Measurements from ENCODE around the gene CEP164. TPM values are rescaled to one million over a fixed set of nuclear protein-coding genes. Genes with fewer than 3 reads are reported as not detected.

The CEP164 gene
- total and polyA plus RNA-seq, 2 of the 4 experiments (the other 2 are of a cell fraction): 23.3 to 26.9 TPM

DNA sequence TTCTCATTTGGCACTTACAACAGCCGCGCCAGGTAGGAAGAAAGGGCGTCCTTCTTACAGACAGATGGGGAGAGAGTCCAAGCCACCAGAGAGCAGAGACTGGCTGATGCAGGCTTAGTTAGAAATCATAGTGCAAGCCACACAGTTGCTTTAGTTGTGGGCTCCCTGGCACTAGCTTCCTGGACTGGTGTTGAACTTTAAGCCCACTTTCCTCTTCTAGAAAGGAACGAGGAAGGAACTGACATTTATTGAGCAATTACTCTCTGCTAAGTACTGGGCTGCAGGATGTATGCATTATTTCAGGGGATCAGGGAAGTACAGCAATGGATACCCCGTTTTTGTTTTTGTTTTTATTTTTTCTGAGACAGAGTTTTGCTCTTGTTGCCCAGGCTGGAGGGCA, 14.6 kb upstream of the CEP164 start:
- no peak overlapping the region for H3K27ac ChIP-seq (ENCODE audit: insufficient read depth, low read length)
- H2AK9ac ChIP-seq (replicated peaks; ENCODE audit: low read depth, low read length, poor library complexity): no peak overlapping the region
- no peak overlapping the region for H3K9ac ChIP-seq (ENCODE audit: low read depth, low read length)
- H3K79me1 ChIP-seq (ENCODE audit: low read depth in 1 of 2, low read length in 2 of 2): peaks cover 29 to 57% of the 10 kb centered on the region in 2 experiments
- no peak overlapping the region for H2AFZ ChIP-seq (replicated peaks; ENCODE audit: low read length, poor library complexity)
- H3K4me1 ChIP-seq (ENCODE audit: control insufficient read depth, insufficient read depth, low read length): peaks cover 9% of the 10 kb centered on the region
- dilution Hi-C loops (cut with HindIII; ENCODE audit: low sequenced_read_pairs, unreplicated experiment) (no loop called here), intact Hi-C loops (cut with micrococcal nuclease) (no loop called here), in situ Hi-C loops (cut with MboI; ENCODE audit: low sequenced_read_pairs) (no loop called here)
- H2BK120ac ChIP-seq (ENCODE audit: low read depth, low read length): no peak overlapping the region
- no peak overlapping the region for H3K14ac ChIP-seq (replicated peaks; ENCODE audit: low read depth, low read length)
- H3K4me3 ChIP-seq (ENCODE audit: insufficient read depth, low read depth, low read length): no peak overlapping the region
- no peaks in the 10 kb centered on the region; the same call in 1 of the 2 replicates for H3K36me3 ChIP-seq (ENCODE audit: control insufficient read depth, insufficient read depth, low read length)
- H4K91ac ChIP-seq (ENCODE audit: insufficient read depth, low read depth, low read length): no peak overlapping the region
- BruUV-seq (replicated peaks): no TSS peak
- no peak overlapping the region for H2BK5ac ChIP-seq (ENCODE audit: low read depth, low read length, poor library complexity, severe bottlenecking)
- H2BK20ac ChIP-seq (ENCODE audit: low read depth, low read length): no peak overlapping the region
- H2AK5ac ChIP-seq (ENCODE audit: low read depth, low read length): no peak overlapping the region
- TF ChIP-seq MXI1 (IDR thresholded peaks at IDR 0.05; ENCODE audit: borderline replicate concordance, low read depth, low read length): no peak
- TF ChIP-seq CHD1 (IDR thresholded peaks at IDR 0.05; ENCODE audit: low read depth, low read length): no peak
- no peak for TF ChIP-seq POLR2A (IDR thresholded peaks at IDR 0.05; ENCODE audit: low read depth, low read length)
- TF ChIP-seq CEBPB (IDR thresholded peaks at IDR 0.05; ENCODE audit: low read depth, low read length): no peak
- TF ChIP-seq NFE2L2 (IDR thresholded peaks at IDR 0.05; ENCODE audit: low read depth, low read length): no peak
- no peak for TF ChIP-seq RFX5 (IDR thresholded peaks at IDR 0.05; ENCODE audit: low read depth, low read length)
- no peak for TF ChIP-seq MAFK (IDR thresholded peaks at IDR 0.05; ENCODE audit: low read depth, low read length)
- TF ChIP-seq, protein P1, sequence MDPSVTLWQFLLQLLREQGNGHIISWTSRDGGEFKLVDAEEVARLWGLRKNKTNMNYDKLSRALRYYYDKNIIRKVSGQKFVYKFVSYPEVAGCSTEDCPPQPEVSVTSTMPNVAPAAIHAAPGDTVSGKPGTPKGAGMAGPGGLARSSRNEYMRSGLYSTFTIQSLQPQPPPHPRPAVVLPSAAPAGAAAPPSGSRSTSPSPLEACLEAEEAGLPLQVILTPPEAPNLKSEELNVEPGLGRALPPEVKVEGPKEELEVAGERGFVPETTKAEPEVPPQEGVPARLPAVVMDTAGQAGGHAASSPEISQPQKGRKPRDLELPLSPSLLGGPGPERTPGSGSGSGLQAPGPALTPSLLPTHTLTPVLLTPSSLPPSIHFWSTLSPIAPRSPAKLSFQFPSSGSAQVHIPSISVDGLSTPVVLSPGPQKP (IDR thresholded peaks at IDR 0.05; ENCODE audit: borderline replicate concordance, low read depth, low read length): no peak
- no peak for TF ChIP-seq MAZ (IDR thresholded peaks at IDR 0.05; ENCODE audit: borderline replicate concordance, low read depth, low read length)
- TF ChIP-seq SMC3 (IDR thresholded peaks at IDR 0.05; ENCODE audit: low read depth, low read length): no peak
- TF ChIP-seq FOS (IDR thresholded peaks at IDR 0.05; ENCODE audit: low read depth, low read length): no peak
- no peak for TF ChIP-seq BHLHE40 (IDR thresholded peaks at IDR 0.05; ENCODE audit: low read depth, low read length)
- no peak for TF ChIP-seq USF2 (IDR thresholded peaks at IDR 0.05; ENCODE audit: low read depth, low read length)
- no peak overlapping the region for H3K4me2 ChIP-seq (ENCODE audit: low read depth, low read length)
- H3K23ac ChIP-seq (ENCODE audit: low read depth, low read length): no peak overlapping the region
- WGBS, 2 experiments (ENCODE audit: extremely low coverage in 2 of 2, insufficient read length in 1 of 2): no CpG with 5 or more reads among the region's 5 CpGs
- no peak overlapping the region for H3K56ac ChIP-seq (ENCODE audit: extremely low read depth, insufficient read depth, low read length)
- no peak for ATAC-seq (ENCODE audit: low read depth)
- no peak overlapping the region for H4K5ac ChIP-seq (ENCODE audit: low read depth, low read length)
- H2BK15ac ChIP-seq (ENCODE audit: low read depth, low read length): no peak overlapping the region
- H4K8ac ChIP-seq (ENCODE audit: low read depth in 2 of 2, low read length in 2 of 2): no peak overlapping the region
- H3K4ac ChIP-seq (ENCODE audit: low read depth, low read length): no peak overlapping the region
- POLR2A ChIA-PET (ENCODE audit: unreplicated experiment): no interaction called here
- peaks cover 9% of the 10 kb centered on the region; the same call in 1 of the 2 replicates for H3K9me1 ChIP-seq (ENCODE audit: insufficient read depth, low read length)
- no peak overlapping the region for H3K18ac ChIP-seq (ENCODE audit: low read depth, low read length)
- DNase-seq: no peak
- CTCF ChIA-PET: no interaction called here
- no peaks in the 10 kb centered on the region for H3K9me3 ChIP-seq (ENCODE audit: control insufficient read depth, insufficient read depth, low read length)
- H3K27me3 ChIP-seq (ENCODE audit: control insufficient read depth, insufficient read depth, low read length): no peaks in the 10 kb centered on the region
- peaks cover 15% of the 10 kb centered on the region for H4K20me1 ChIP-seq (ENCODE audit: insufficient read depth, low read length)

Measured in IMR-90 (cell line).